ENCODE measurements around the gene SLC38A2.
"Not testable (repeated sequence)": the region's sequence is repeated elsewhere in the genome, so short reads cannot be mapped to it uniquely, and the experiment has no call there.

SLC38A2 gene

GRCh38 chr12:46402451-46402850 is 29.9 kb upstream of the SLC38A2 start:
- Histone ChIP-seq H4K20me1 (ENCODE audit: insufficient read depth, low read length) (no peaks in the 10 kb centered on the region), H3K36me3 (ENCODE audit: insufficient read depth, low read length) (no peaks in the 10 kb centered on the region), H3K9me3 (ENCODE audit: insufficient read depth, low read length, severe bottlenecking) (no peaks in the 10 kb centered on the region), H3K4me3 (ENCODE audit: low read depth in 1 of 2, low read length in 2 of 2) (no peak overlapping the region), H2AFZ (ENCODE audit: low read depth, low read length) (no peak overlapping the region), H3K9ac (ENCODE audit: low read depth, low read length) (no peak overlapping the region), H3K4me1 (ENCODE audit: insufficient read depth, low read length) (peaks cover 72% of the 10 kb centered on the region), H3K79me2 (ENCODE audit: insufficient read depth, low read length) (no peaks in the 10 kb centered on the region), H3K27me3 (ENCODE audit: insufficient read depth, low read length, poor library complexity) (no peaks in the 10 kb centered on the region), H3K27ac (ENCODE audit: low read length) (peak overlapping the region; percentile 81), H3K4me2 (ENCODE audit: insufficient read depth, low read length) (no peak overlapping the region)
- TF ChIP-seq EZH2 (IDR thresholded peaks at IDR 0.05; ENCODE audit: borderline replicate concordance, low read depth, low read length, severe bottlenecking): no peak
- no peak for TF ChIP-seq CTCF (IDR thresholded peaks at IDR 0.05; ENCODE audit: borderline replicate concordance, extremely low read depth, low read length, poor library complexity, severe bottlenecking)
- DNase-seq (no peak), ATAC-seq (ENCODE audit: insufficient read depth, low read depth) (no peak)

- no peak overlapping the region for H3K4me3 ChIP-seq (ENCODE audit: low read depth in 1 of 2, low read length in 2 of 2)
- no peaks in the 10 kb centered on the region for H3K79me2 ChIP-seq (ENCODE audit: insufficient read depth, low read length)
- no peak; the same call in 2 of the 3 replicates for ATAC-seq (ENCODE audit: insufficient read depth, low read depth)
- no peak overlapping the region for H2AFZ ChIP-seq (ENCODE audit: low read depth, low read length)
- H3K9ac ChIP-seq (ENCODE audit: low read depth, low read length): no peak overlapping the region
- no peak overlapping the region for H3K4me2 ChIP-seq (ENCODE audit: insufficient read depth, low read length)
- peak overlapping the region; percentile 66 for H3K27ac ChIP-seq (ENCODE audit: low read length)
- peak; percentile 41 for DNase-seq
- H3K4me1 ChIP-seq (ENCODE audit: insufficient read depth, low read length): peaks cover 70% of the 10 kb centered on the region
- H3K27me3 ChIP-seq (ENCODE audit: insufficient read depth, low read length, poor library complexity): no peaks in the 10 kb centered on the region
- TF ChIP-seq EZH2 (IDR thresholded peaks at IDR 0.05; ENCODE audit: borderline replicate concordance, low read depth, low read length, severe bottlenecking) (no peak), CTCF (IDR thresholded peaks at IDR 0.05; ENCODE audit: borderline replicate concordance, extremely low read depth, low read length, poor library complexity, severe bottlenecking) (peak; percentile 7)
- no peaks in the 10 kb centered on the region for H3K9me3 ChIP-seq (ENCODE audit: insufficient read depth, low read length, severe bottlenecking)
- H4K20me1 ChIP-seq (ENCODE audit: insufficient read depth, low read length): no peaks in the 10 kb centered on the region
- no peaks in the 10 kb centered on the region for H3K36me3 ChIP-seq (ENCODE audit: insufficient read depth, low read length)
Measured at GRCh38 chr12:46401662-46402061, 29.1 kb upstream of the SLC38A2 start.

GRCh38 chr12:46400406-46400805 is 27.8 kb upstream of the SLC38A2 start:
- Histone ChIP-seq H3K4me1 (ENCODE audit: insufficient read depth, low read length) (peaks cover 66% of the 10 kb centered on the region), H3K9me3 (ENCODE audit: insufficient read depth, low read length, severe bottlenecking) (no peaks in the 10 kb centered on the region), H3K4me3 (ENCODE audit: low read depth in 1 of 2, low read length in 2 of 2) (no peak overlapping the region), H4K20me1 (ENCODE audit: insufficient read depth, low read length) (no peaks in the 10 kb centered on the region), H3K9ac (ENCODE audit: low read depth, low read length) (0 out of 2 replicates have a peak overlapping the region, but pooled peaks have one; percentile 15), H2AFZ (ENCODE audit: low read depth, low read length) (no peak overlapping the region), H3K36me3 (ENCODE audit: insufficient read depth, low read length) (no peaks in the 10 kb centered on the region), H3K79me2 (ENCODE audit: insufficient read depth, low read length) (no peaks in the 10 kb centered on the region), H3K4me2 (ENCODE audit: insufficient read depth, low read length) (no peak overlapping the region), H3K27ac (ENCODE audit: low read length) (peak overlapping the region; percentile 66), H3K27me3 (ENCODE audit: insufficient read depth, low read length, poor library complexity) (no peaks in the 10 kb centered on the region)
- ATAC-seq (ENCODE audit: insufficient read depth, low read depth) (no peak), DNase-seq (no peak)
- TF ChIP-seq EZH2 (IDR thresholded peaks at IDR 0.05; ENCODE audit: borderline replicate concordance, low read depth, low read length, severe bottlenecking) (no peak), CTCF (IDR thresholded peaks at IDR 0.05; ENCODE audit: borderline replicate concordance, extremely low read depth, low read length, poor library complexity, severe bottlenecking) (no peak)

GRCh38 chr12:46399461-46400248 is 27.1 kb upstream of the SLC38A2 start:
- Histone ChIP-seq H3K27ac (ENCODE audit: low read length) (peak overlapping the region; percentile 68), H3K4me1 (ENCODE audit: insufficient read depth, low read length) (peaks cover 63% of the 10 kb centered on the region)
- not testable (repeated sequence) for H3K36me3 ChIP-seq (ENCODE audit: insufficient read depth, low read length); H3K79me2 ChIP-seq (ENCODE audit: insufficient read depth, low read length); H2AFZ ChIP-seq (ENCODE audit: low read depth, low read length); H3K9ac ChIP-seq (ENCODE audit: low read depth, low read length); H3K4me2 ChIP-seq (ENCODE audit: insufficient read depth, low read length); H3K9me3 ChIP-seq (ENCODE audit: insufficient read depth, low read length, severe bottlenecking); ATAC-seq (ENCODE audit: insufficient read depth, low read depth); H3K27me3 ChIP-seq (ENCODE audit: insufficient read depth, low read length, poor library complexity); H4K20me1 ChIP-seq (ENCODE audit: insufficient read depth, low read length); H3K4me3 ChIP-seq (ENCODE audit: low read depth in 1 of 2, low read length in 2 of 2)
- peak; percentile 45 for DNase-seq
